Activated CD4-positive, alpha-beta T cell treated with anti-CD3 and anti-CD28 coated beads for 36 hours (primary cell): ENCODE measurements around the gene DCDC1. TPM values are rescaled to one million over a fixed set of nuclear protein-coding genes. Genes with fewer than 3 reads are reported as not detected.

Experiments used
- ATAC-seq: fragments of 200-7000 bp; cut with Tn5 transposase; one replicate; pipeline ENCODE4 v1.10.0; 2021; ENCODE audit warnings: mild to moderate bottlenecking, moderate library complexity
- CTCF ChIA-PET: fragments of 350-600 bp; sonication (Branson Sonifier 250); formaldehyde crosslinking; loops from one replicate; lab custom pipeline; 2021; ENCODE audit warnings: antibody characterized with exemption; lab: Charles Lee
- POLR2A ChIA-PET: fragments of 350-600 bp; sonication (Branson Sonifier 250); formaldehyde crosslinking; loops from one replicate; lab custom pipeline; 2021; ENCODE audit warnings: antibody characterized with exemption, inconsistent platforms; lab: Charles Lee
- DNase-seq: peaks from one replicate; pipeline ENCODE4 v3.0.0-alpha.2; 2020
- H3K27ac Mint-ChIP-seq: one replicate; pipeline ENCODE4 v1.8.0; 2021; ENCODE audit warnings: mixed read lengths
- H3K27me3 Mint-ChIP-seq: one replicate; pipeline ENCODE4 v1.8.0; 2021; ENCODE audit warnings: mixed read lengths
- H3K36me3 Mint-ChIP-seq: one replicate; pipeline ENCODE4 v1.8.0; 2021; ENCODE audit warnings: low read depth, mixed read lengths
- H3K4me1 Mint-ChIP-seq: one replicate; pipeline ENCODE4 v1.8.0; 2021; ENCODE audit warnings: mixed read lengths
- H3K4me3 Mint-ChIP-seq: one replicate; pipeline ENCODE4 v1.8.0; 2021; ENCODE audit warnings: mild to moderate bottlenecking, moderate library complexity, mixed read lengths
- H3K9me3 Mint-ChIP-seq: one replicate; pipeline ENCODE4 v1.8.0; 2021; ENCODE audit warnings: low read depth, mixed read lengths
- intact Hi-C, 2 experiments: fragments of 100-400 bp; cut with DNase I in 1 of 2; cut with micrococcal nuclease in 1 of 2; formaldehyde crosslinking; loops; one replicate each; pipeline versions ENCODE4 v1.14.2 to v1.15.1; 2022 to 2024; cut with DNase I, micrococcal nuclease
- total RNA-seq, 2 experiments: library from RNA; stranded (reverse); gene quantifications; one replicate each; pipeline ENCODE4 v1.2.3, GENCODE V29; 2021

DCDC1 gene
- total RNA-seq, 2 experiments from 2014 or later = 0.23 to 0.32 TPM

- CTCF ChIA-PET = no interaction called here
- DNase-seq = no peak
- H3K4me1 Mint-ChIP-seq = no peaks in the 10 kb centered on the region
- H3K9me3 Mint-ChIP-seq = no peaks in the 10 kb centered on the region
- intact Hi-C loops = no loop called here
- no peaks in the 10 kb centered on the region for H3K36me3 Mint-ChIP-seq
- H3K4me3 Mint-ChIP-seq = no peak overlapping the region
- no peak for ATAC-seq
- peaks cover 2% of the 10 kb centered on the region for H3K27me3 Mint-ChIP-seq
- H3K27ac Mint-ChIP-seq = no peak overlapping the region
- POLR2A ChIA-PET = no interaction called here
Measured at GRCh38 chr11:31131760-31132159, 237.8 kb downstream of the DCDC1 start.

- H3K4me3 Mint-ChIP-seq = no peak overlapping the region
- intact Hi-C loops = no loop called here
- H3K27ac Mint-ChIP-seq = no peak overlapping the region
- no peak for DNase-seq
- ATAC-seq = no peak
- H3K36me3 Mint-ChIP-seq = no peaks in the 10 kb centered on the region
- CTCF ChIA-PET = interaction anchor here (0.9 to 1.0 kb wide), 2 partner anchors 11 to 14 kb away, joined by 3 to 4 read pairs; no protein-coding TSS in a partner anchor
- POLR2A ChIA-PET = no interaction called here
- H3K4me1 Mint-ChIP-seq = no peaks in the 10 kb centered on the region
- H3K27me3 Mint-ChIP-seq = peaks cover 2% of the 10 kb centered on the region
- H3K9me3 Mint-ChIP-seq = peaks cover 4% of the 10 kb centered on the region
Measured at GRCh38 chr11:31127290-31127689, 242.2 kb downstream of the DCDC1 start.

- intact Hi-C loops = no loop called here
- no peak overlapping the region for H3K27ac Mint-ChIP-seq
- peaks cover 4% of the 10 kb centered on the region for H3K27me3 Mint-ChIP-seq
- no peak for DNase-seq
- ChIA-PET POLR2A (no interaction called here), CTCF (no interaction called here)
- H3K36me3 Mint-ChIP-seq = no peaks in the 10 kb centered on the region
- H3K9me3 Mint-ChIP-seq = peaks cover 4% of the 10 kb centered on the region
- no peak for ATAC-seq
- no peaks in the 10 kb centered on the region for H3K4me1 Mint-ChIP-seq
- H3K4me3 Mint-ChIP-seq = no peak overlapping the region
Measured at GRCh38 chr11:31120428-31120827, 249.1 kb downstream of the DCDC1 start.

GRCh38 chr11:31118566-31118965, 251.0 kb downstream of the DCDC1 start:
- Mint-ChIP-seq H3K27ac (no peak overlapping the region), H3K4me1 (no peaks in the 10 kb centered on the region), H3K27me3 (peaks cover 6% of the 10 kb centered on the region), H3K4me3 (no peak overlapping the region), H3K9me3 (peaks cover 2% of the 10 kb centered on the region), H3K36me3 (no peaks in the 10 kb centered on the region)
- ATAC-seq = no peak
- ChIA-PET POLR2A (no interaction called here), CTCF (interaction anchor here (1.9 kb wide), 1 partner anchor 12 kb away, joined by 7 read pairs; no protein-coding TSS in a partner anchor)
- no peak for DNase-seq
- intact Hi-C loops = no loop called here

- no peaks in the 10 kb centered on the region for H3K4me1 Mint-ChIP-seq
- no peaks in the 10 kb centered on the region for H3K36me3 Mint-ChIP-seq
- peaks cover 6% of the 10 kb centered on the region for H3K27me3 Mint-ChIP-seq
- intact Hi-C loops = no loop called here
- no peak for DNase-seq
- ChIA-PET POLR2A (no interaction called here), CTCF (interaction anchor here (0.6 to 1.7 kb wide), 2 partner anchors 10 to 573 kb away, joined by 3 to 5 read pairs; no protein-coding TSS in a partner anchor)
- no peak overlapping the region for H3K27ac Mint-ChIP-seq
- no peak overlapping the region for H3K4me3 Mint-ChIP-seq
- peaks cover 2% of the 10 kb centered on the region for H3K9me3 Mint-ChIP-seq
- no peak for ATAC-seq
Measured at GRCh38 chr11:31117038-31117437, 252.5 kb downstream of the DCDC1 start.

GRCh38 chr11:31114442-31114841, 255.1 kb downstream of the DCDC1 start:
- intact Hi-C loops = no loop called here
- DNase-seq (no peak), ATAC-seq (no peak)
- H3K27me3 Mint-ChIP-seq = peaks cover 2% of the 10 kb centered on the region
- no peaks in the 10 kb centered on the region for H3K4me1 Mint-ChIP-seq
- H3K4me3 Mint-ChIP-seq = no peak overlapping the region
- no peak overlapping the region for H3K27ac Mint-ChIP-seq
- peaks cover 2% of the 10 kb centered on the region for H3K9me3 Mint-ChIP-seq
- CTCF ChIA-PET = interaction anchor here (1.6 kb wide), 1 partner anchor 9 kb away, joined by 4 read pairs; no protein-coding TSS in a partner anchor
- H3K36me3 Mint-ChIP-seq = no peaks in the 10 kb centered on the region
- POLR2A ChIA-PET = no interaction called here

GRCh38 chr11:31110830-31111229, 258.7 kb downstream of the DCDC1 start:
- DNase-seq (no peak), ATAC-seq (no peak)
- ChIA-PET POLR2A (no interaction called here), CTCF (interaction anchor here (1.8 kb wide), 1 partner anchor 847 kb away, joined by 4 read pairs; no protein-coding TSS in a partner anchor)
- Mint-ChIP-seq H3K36me3 (no peaks in the 10 kb centered on the region), H3K9me3 (peaks cover 2% of the 10 kb centered on the region), H3K4me1 (no peaks in the 10 kb centered on the region), H3K4me3 (no peak overlapping the region), H3K27ac (no peak overlapping the region), H3K27me3 (peaks cover 4% of the 10 kb centered on the region)
- intact Hi-C loops = no loop called here

- no peak for ATAC-seq
- no peak overlapping the region for H3K27ac Mint-ChIP-seq
- ChIA-PET POLR2A (no interaction called here), CTCF (interaction anchor here (1.8 kb wide), 1 partner anchor 849 kb away, joined by 4 read pairs; no protein-coding TSS in a partner anchor)
- peaks cover 3% of the 10 kb centered on the region for H3K27me3 Mint-ChIP-seq
- DNase-seq = no peak
- H3K4me3 Mint-ChIP-seq = no peak overlapping the region
- H3K36me3 Mint-ChIP-seq = no peaks in the 10 kb centered on the region
- no peaks in the 10 kb centered on the region for H3K4me1 Mint-ChIP-seq
- peaks cover 2% of the 10 kb centered on the region for H3K9me3 Mint-ChIP-seq
- intact Hi-C loops = loop anchor here (5.0 kb wide), 3 partner anchors 763 to 1068 kb away; no protein-coding TSS in a partner anchor
Measured at GRCh38 chr11:31109446-31109845, 260.1 kb downstream of the DCDC1 start.

- Mint-ChIP-seq H3K27me3 (peaks cover 2% of the 10 kb centered on the region), H3K27ac (no peak overlapping the region), H3K4me3 (no peak overlapping the region), H3K9me3 (no peaks in the 10 kb centered on the region), H3K36me3 (no peaks in the 10 kb centered on the region), H3K4me1 (no peaks in the 10 kb centered on the region)
- ATAC-seq = no peak
- POLR2A ChIA-PET = no interaction called here
- CTCF ChIA-PET = interaction anchor here (0.7 to 3.7 kb wide), 15 partner anchors 9 to 1189 kb away, joined by 3 to 24 read pairs (median 5); no protein-coding TSS in a partner anchor
- intact Hi-C loops = loop anchor here (1.0 to 5.0 kb wide), 8 partner anchors 125 to 1070 kb away; no protein-coding TSS in a partner anchor
- DNase-seq = no peak
Measured at GRCh38 chr11:31107649-31108048, 261.9 kb downstream of the DCDC1 start.

- H3K9me3 Mint-ChIP-seq = no peaks in the 10 kb centered on the region
- no peak overlapping the region for H3K4me3 Mint-ChIP-seq
- H3K27me3 Mint-ChIP-seq = peaks cover 2% of the 10 kb centered on the region
- intact Hi-C loops = loop anchor here (1.0 to 5.0 kb wide), 8 partner anchors 126 to 1070 kb away; no protein-coding TSS in a partner anchor
- H3K4me1 Mint-ChIP-seq = no peaks in the 10 kb centered on the region
- H3K27ac Mint-ChIP-seq = no peak overlapping the region
- ATAC-seq = peak; percentile 57
- POLR2A ChIA-PET = interaction anchor here (0.6 kb wide), 1 partner anchor 1122 kb away, joined by 3 read pairs; no protein-coding TSS in a partner anchor
- CTCF ChIA-PET = interaction anchor here (0.7 to 3.7 kb wide), 18 partner anchors 9 to 1190 kb away, joined by 3 to 24 read pairs (median 4); no protein-coding TSS in a partner anchor
- no peaks in the 10 kb centered on the region for H3K36me3 Mint-ChIP-seq
- DNase-seq = peak; percentile 75
Measured at GRCh38 chr11:31106968-31107576, 262.5 kb downstream of the DCDC1 start.

- intact Hi-C loops = loop anchor here (2.0 to 5.0 kb wide), 5 partner anchors 126 to 1071 kb away; no protein-coding TSS in a partner anchor
- H3K4me3 Mint-ChIP-seq = no peak overlapping the region
- no peak for ATAC-seq
Measured at GRCh38 chr11:31106326-31106725, 263.2 kb downstream of the DCDC1 start.

More at GRCh38 chr11:31106326-31106725, 263.2 kb downstream of the DCDC1 start:
- ChIA-PET CTCF (interaction anchor here (1.0 to 3.7 kb wide), 13 partner anchors 8 to 1191 kb away, joined by 3 to 24 read pairs (median 5); no protein-coding TSS in a partner anchor), POLR2A (no interaction called here)
- H3K36me3 Mint-ChIP-seq = no peaks in the 10 kb centered on the region
- no peaks in the 10 kb centered on the region for H3K9me3 Mint-ChIP-seq
- peaks cover 2% of the 10 kb centered on the region for H3K27me3 Mint-ChIP-seq
- H3K27ac Mint-ChIP-seq = no peak overlapping the region
- no peaks in the 10 kb centered on the region for H3K4me1 Mint-ChIP-seq
- no peak for DNase-seq
